Left kidney (tissue), 2 donors: ENCODE results near the gene PEPD. TPM values are rescaled to one million over a fixed set of nuclear protein-coding genes. Genes with fewer than 3 reads are reported as not detected.

ENCODE experiments used
- DNase-seq: peaks from one replicate; pipeline ENCODE4 v3.0.0-alpha.2; 2013
- polyA plus RNA-seq: library from polyadenylated mRNA; unstranded; fragments of 120-200 nt; gene quantifications from one replicate; pipeline ENCODE4 v1.2.1, GENCODE V29; 2013; ENCODE audit not compliant: insufficient read length

Gene PEPD
- polyA plus RNA-seq, 1 donor = 123 TPM

- DNase-seq = no peak
These were observed 61.2 kb downstream of the PEPD start for GRCh38 chr19:33460221-33460908.

GRCh38 chr19:33459222-33460090, 62.1 kb downstream of the PEPD start:
- no peak for DNase-seq

- no peak for DNase-seq
These were observed 62.8 kb downstream of the PEPD start for GRCh38 chr19:33458807-33459206.

GRCh38 chr19:33458171-33458633, 63.4 kb downstream of the PEPD start:
- DNase-seq = no peak

- no peak for DNase-seq
These were observed 64.8 kb downstream of the PEPD start for GRCh38 chr19:33456845-33457220.

- DNase-seq = no peak
These were observed 65.3 kb downstream of the PEPD start for GRCh38 chr19:33456076-33456844.

GRCh38 chr19:33453265-33453664, 68.3 kb downstream of the PEPD start:
- no peak for DNase-seq

GRCh38 chr19:33450689-33451088, 70.9 kb downstream of the PEPD start:
- DNase-seq = no peak

GRCh38 chr19:33449799-33450198, 71.8 kb downstream of the PEPD start:
- no peak for DNase-seq

GRCh38 chr19:33448159-33448516, 73.5 kb downstream of the PEPD start:
- no peak for DNase-seq

GRCh38 chr19:33447336-33448158, 74.0 kb downstream of the PEPD start:
- DNase-seq = no peak

- DNase-seq = no peak
These were observed 75.0 kb downstream of the PEPD start for GRCh38 chr19:33446330-33447293.

- no peak for DNase-seq
These were observed 75.9 kb downstream of the PEPD start for GRCh38 chr19:33445442-33446329.

- DNase-seq = no peak
These were observed 76.8 kb downstream of the PEPD start for GRCh38 chr19:33444562-33445441.

- DNase-seq = no peak
These were observed 77.7 kb downstream of the PEPD start for GRCh38 chr19:33443638-33444561.

GRCh38 chr19:33442706-33443105, 78.9 kb downstream of the PEPD start:
- no peak for DNase-seq

- DNase-seq = no peak
These were observed 79.8 kb downstream of the PEPD start for GRCh38 chr19:33441828-33442227.
